ENCODE data around the gene CLUH. TPM values are rescaled to one million over a fixed set of nuclear protein-coding genes. Genes with fewer than 3 reads are reported as not detected.

CLUH gene
- total and polyA plus RNA-seq, 2 donors (not counting 1 experiment from before 2014, with no cell fraction given): 53.1 to 64.6 TPM

- ChIA-PET CTCF (interaction anchor here (0.6 kb wide), 1 partner anchor 27 kb away, joined by 3 read pairs; no protein-coding TSS in a partner anchor), POLR2A (interaction anchor here (0.6 kb wide), 1 partner anchor 917 kb away, joined by 3 read pairs; no protein-coding TSS in a partner anchor)
- Histone ChIP-seq H3K9me3 (ENCODE audit: control extremely low read depth in 1 of 3, control insufficient read depth in 2 of 3, insufficient read depth in 1 of 3, low read length in 2 of 3) (no peaks in the 10 kb centered on the region), H3K9ac (ENCODE audit: low read length) (no peak overlapping the region), H3K27me3 (replicated peaks in 1 of 4; ENCODE audit: control extremely low read depth in 1 of 4, control insufficient read depth in 3 of 4, insufficient read depth in 4 of 4, low read length in 3 of 4) (no peaks in the 10 kb centered on the region), H3K36me3 (replicated peaks in 1 of 2; ENCODE audit: control extremely low read depth in 1 of 2, control insufficient read depth in 1 of 2, extremely low read depth in 1 of 2, insufficient read depth in 2 of 2, low read length in 1 of 2) (peaks cover 0 to 41% of the 10 kb centered on the region in 2 experiments), H4K20me1 (ENCODE audit: control insufficient read depth, insufficient read depth, low read length, poor library complexity, severe bottlenecking) (peaks cover 35% of the 10 kb centered on the region), H3K4me2 (replicated peaks; ENCODE audit: low read depth, low read length, poor library complexity, severe bottlenecking) (no peak overlapping the region), H3K27ac (ENCODE audit: low read length in 2 of 2) (no peak overlapping the region), H3K79me2 (ENCODE audit: control insufficient read depth, insufficient read depth, low read length) (peaks cover 25% of the 10 kb centered on the region), H3K4me1 (ENCODE audit: control insufficient read depth in 2 of 2, insufficient read depth in 2 of 2, low read length in 2 of 2) (peaks cover 0 to under 1% of the 10 kb centered on the region in 2 donors), H2AFZ (ENCODE audit: insufficient read depth, low read depth, low read length, poor library complexity, severe bottlenecking) (no peak overlapping the region), H3K4me3 (ENCODE audit: control extremely low read depth in 1 of 5, extremely low read depth in 1 of 5, insufficient read depth in 1 of 5, low read depth in 2 of 5, low read length in 4 of 5) (no peak overlapping the region)
- Mint-ChIP-seq H3K9me3 (ENCODE audit: insufficient read depth) (no peaks in the 10 kb centered on the region), H3K27me3 (no peaks in the 10 kb centered on the region), H3K4me3 (no peak overlapping the region), H3K27ac (no peak overlapping the region), H3K4me1 (peaks cover 14% of the 10 kb centered on the region)
- 95% methylated on average over 22 of the region's 22 CpGs for WGBS (ENCODE audit: insufficient coverage)
- intact Hi-C loops (cut with micrococcal nuclease): no loop called here
- TF ChIP-seq CTCF (IDR thresholded peaks at IDR 0.05): no peak
- no peak for TF ChIP-seq EZH2 (IDR thresholded peaks at IDR 0.05; ENCODE audit: borderline replicate concordance, insufficient read depth, low read depth, low read length, poor library complexity, severe bottlenecking)
- DNase-seq: no peak
- ATAC-seq (ENCODE audit: low read depth): no peak
These were observed 9.4 kb downstream of the CLUH start for GRCh38 chr17:2701996-2702741.

Data from B cell (primary cell).